T-helper 2 cell treated with Interferon-gamma antibody and Interleukin-4, amounts not matched to agents 100 ng/mL and 5 ng/mL, for 36 hours (primary cell): Measurements from ENCODE around the gene CMIP. TPM values are rescaled to one million over a fixed set of nuclear protein-coding genes. Genes with fewer than 3 reads are reported as not detected.

Experiments used
- intact Hi-C: fragments of 100-400 bp; cut with micrococcal nuclease; formaldehyde crosslinking; loops from one replicate; pipeline ENCODE4 v1.15.1; 2023
- total RNA-seq: library from RNA; stranded (reverse); gene quantifications from 2 replicates; pipeline ENCODE4 v1.2.3, GENCODE V29; 2022

Gene CMIP
- total RNA-seq, 1 donor from 2014 or later = 64.3 TPM

DNA sequence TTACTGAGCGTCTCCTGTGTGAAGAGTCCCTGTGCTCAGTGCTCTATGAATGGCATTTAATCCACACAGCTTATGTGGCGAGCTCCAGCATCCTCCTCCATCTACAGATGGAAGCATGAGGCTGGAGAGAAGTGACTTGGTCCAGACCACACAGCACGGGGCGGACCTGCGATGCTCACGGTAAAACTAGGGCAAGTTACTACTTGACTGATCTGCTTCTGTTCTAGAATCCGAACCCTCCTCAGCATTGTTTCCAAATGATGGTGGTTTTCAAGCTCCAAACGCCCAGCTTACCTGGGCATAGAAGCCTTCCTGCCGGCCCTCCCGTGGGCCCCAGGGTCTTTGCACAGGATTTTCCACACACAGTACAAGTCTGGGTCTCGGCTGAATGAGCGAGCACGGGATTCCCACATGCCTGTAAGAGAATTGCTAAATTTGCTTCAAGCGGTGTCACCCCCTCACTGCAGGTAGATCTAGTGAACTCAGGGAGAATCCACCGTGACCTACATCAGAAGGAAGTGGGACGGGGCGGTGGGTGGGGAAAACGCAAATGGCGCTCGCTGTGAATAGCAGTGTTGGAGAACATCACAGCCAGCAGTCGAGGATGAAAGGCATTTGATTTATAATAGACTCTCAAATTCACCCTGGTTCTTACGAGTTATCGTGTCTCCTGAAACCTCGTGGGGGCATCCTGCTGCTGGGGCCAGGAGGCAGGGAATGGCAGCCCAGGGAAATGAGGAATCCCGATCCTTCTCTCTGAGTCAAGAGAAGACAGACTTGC, 101.1 kb downstream of the CMIP start:
- intact Hi-C loops = no loop called here

GRCh38 chr16:81546781-81547180, 102.2 kb downstream of the CMIP start:
- intact Hi-C loops = no loop called here

- intact Hi-C loops = no loop called here
Measured at GRCh38 chr16:81547194-81547938, 102.8 kb downstream of the CMIP start.

DNA sequence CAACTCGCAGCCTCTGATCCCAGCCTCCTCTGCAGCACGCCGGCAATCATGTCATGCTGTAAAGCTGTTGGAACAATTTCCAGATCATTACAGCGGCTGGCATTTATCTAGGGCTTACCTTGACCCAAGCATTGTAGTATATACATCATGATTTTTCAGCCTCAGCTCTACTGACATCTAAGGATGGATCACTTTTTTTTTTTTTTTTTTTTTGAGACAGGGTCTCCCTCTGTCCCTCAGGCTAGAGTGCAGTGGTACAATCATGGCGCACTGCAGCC, 103.3 kb downstream of the CMIP start:
- intact Hi-C loops = no loop called here

GRCh38 chr16:81548551-81548875, 103.9 kb downstream of the CMIP start:
- intact Hi-C loops = no loop called here

GRCh38 chr16:81548876-81549546, 104.4 kb downstream of the CMIP start:
- intact Hi-C loops = no loop called here

- intact Hi-C loops = no loop called here
Measured at GRCh38 chr16:81549547-81550431, 105.2 kb downstream of the CMIP start.

DNA sequence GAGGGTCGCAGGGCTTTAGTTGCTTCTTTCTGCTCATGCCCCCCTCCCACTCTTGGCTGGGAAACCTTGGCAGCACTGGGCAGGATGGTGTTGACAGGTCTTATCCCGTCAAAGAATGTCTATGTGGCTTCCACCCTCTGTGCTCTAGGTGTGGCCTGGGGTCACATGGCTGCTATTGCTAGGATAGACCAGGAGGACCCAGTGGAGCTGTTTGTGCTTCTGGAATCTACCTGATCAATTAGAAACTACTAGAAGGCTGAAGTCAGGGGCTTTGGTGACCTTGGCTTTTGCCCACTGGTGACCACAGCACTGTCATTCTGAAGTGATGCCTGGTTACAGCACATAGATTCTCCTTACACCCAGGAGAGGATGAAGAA, 105.8 kb downstream of the CMIP start:
- intact Hi-C loops = no loop called here

- intact Hi-C loops = no loop called here
Measured at GRCh38 chr16:81551151-81551808, 106.7 kb downstream of the CMIP start.

DNA sequence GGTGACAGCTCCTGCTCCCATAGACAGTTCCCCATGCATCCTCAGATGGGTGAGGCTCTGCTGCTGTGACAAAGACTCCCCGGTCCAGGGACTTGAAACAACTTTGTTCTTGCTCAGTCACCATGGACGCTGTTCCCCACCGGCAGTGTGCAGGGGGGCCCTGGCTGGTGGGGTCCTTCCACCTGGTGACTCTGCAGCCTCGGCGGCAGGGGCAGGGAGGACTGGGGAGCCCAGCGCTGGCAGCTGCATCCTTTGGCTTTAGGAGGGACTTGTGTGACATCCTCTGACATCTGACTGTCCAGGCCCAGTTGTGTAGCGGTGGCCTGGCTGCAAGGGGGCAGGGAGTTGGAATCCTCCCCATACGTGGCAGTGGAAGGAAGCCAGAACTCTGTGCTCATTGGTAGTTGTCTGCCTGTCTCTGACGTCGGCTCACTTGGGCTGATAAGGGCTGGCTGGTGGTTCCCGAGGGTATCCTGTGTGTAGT, 107.3 kb downstream of the CMIP start:
- intact Hi-C loops = no loop called here

- intact Hi-C loops = no loop called here
Measured at GRCh38 chr16:81552743-81553079, 108.1 kb downstream of the CMIP start.

- intact Hi-C loops = no loop called here
Measured at GRCh38 chr16:81553080-81553813, 108.6 kb downstream of the CMIP start.

GRCh38 chr16:81553814-81554675, 109.4 kb downstream of the CMIP start:
- intact Hi-C loops = no loop called here

DNA sequence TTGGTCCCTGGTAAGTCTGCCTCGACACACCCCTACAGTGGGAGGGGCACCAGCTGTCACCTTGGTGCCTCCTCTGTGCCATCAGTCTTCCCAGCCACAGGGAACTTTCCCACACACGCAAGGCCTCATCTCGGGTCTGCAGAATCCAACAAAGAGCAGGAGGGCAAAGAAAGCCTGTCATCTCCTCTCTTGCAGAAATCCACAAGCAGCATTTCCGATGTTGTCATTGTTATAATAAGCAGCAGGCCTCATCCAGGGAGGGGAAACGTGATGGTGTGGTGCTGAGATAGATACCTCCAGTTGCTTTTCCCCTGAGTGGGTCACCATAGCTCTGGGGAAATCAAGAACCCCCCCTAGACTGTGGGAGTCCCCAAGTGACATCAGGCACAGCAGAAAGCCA, 110.4 kb downstream of the CMIP start:
- intact Hi-C loops = no loop called here

GRCh38 chr16:81555660-81556059, 111.1 kb downstream of the CMIP start:
- intact Hi-C loops = no loop called here

DNA sequence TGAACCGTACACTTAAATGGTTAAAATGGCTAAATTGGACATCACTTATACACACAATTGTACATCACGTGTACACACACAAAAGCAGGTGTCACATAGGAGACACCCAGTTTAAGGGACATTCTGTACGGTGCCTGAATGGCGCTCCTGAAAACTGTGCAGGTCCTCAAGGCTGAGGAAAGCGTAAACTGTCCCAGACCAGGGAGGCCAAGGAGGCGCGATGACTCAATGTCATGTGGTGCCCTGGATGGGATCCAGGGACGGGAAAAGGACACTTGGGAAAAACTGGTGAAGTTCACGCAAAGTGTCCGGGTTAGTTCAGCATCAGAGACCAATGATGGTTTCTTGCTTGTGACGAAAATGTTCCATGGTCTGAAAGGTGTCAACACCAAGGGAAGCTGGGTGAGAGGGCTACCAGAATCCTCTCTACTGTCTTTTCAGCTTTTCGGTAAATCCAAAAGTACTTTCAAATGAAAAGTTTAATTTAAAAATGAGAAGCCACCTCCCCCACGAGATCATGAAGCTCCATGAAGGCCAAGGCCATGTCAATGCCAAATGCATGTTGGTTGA, 112.2 kb downstream of the CMIP start:
- intact Hi-C loops = no loop called here

GRCh38 chr16:81558077-81558443, 113.5 kb downstream of the CMIP start:
- intact Hi-C loops = no loop called here

DNA sequence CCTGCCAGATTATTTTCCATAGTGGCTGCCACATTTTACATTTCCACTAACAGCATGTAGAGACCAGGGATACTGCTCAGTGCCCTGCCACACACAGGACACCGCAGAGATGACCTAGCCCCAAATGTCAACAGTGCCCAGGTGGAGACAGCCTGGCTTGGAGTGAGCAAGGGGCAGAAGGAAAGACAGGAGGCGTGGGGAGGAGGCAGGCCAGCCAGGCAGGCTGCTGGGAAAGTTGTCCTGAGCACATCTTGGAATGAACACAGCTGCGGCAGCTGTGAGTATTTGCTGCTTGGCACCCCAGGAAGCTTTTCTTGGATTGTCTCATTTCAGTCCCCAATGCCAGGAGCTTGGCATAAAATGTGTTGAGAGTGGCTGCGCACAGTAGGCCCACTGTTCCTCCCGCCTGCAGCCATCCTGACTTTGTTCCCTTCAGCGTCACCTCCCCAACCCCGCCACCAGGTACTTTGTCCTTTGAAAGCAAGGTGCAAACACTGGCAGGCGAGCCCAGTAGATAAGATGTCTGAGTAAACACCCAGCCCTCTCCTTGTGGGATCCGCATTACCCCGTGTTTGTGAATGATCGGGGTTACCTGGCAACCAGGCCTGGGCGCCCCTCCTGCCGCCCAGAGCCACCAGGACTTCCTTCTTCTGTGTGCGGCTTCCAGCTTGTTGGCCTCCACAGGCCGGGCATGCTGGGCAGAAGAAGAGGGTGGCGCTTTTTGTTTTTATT, 114.0 kb downstream of the CMIP start:
- intact Hi-C loops = no loop called here
